ENCODE measurements around the gene STXBP6.
"Not testable (repeated sequence)": the region's sequence is repeated elsewhere in the genome, so short reads cannot be mapped to it uniquely, and the experiment has no call there.

STXBP6 gene

DNA sequence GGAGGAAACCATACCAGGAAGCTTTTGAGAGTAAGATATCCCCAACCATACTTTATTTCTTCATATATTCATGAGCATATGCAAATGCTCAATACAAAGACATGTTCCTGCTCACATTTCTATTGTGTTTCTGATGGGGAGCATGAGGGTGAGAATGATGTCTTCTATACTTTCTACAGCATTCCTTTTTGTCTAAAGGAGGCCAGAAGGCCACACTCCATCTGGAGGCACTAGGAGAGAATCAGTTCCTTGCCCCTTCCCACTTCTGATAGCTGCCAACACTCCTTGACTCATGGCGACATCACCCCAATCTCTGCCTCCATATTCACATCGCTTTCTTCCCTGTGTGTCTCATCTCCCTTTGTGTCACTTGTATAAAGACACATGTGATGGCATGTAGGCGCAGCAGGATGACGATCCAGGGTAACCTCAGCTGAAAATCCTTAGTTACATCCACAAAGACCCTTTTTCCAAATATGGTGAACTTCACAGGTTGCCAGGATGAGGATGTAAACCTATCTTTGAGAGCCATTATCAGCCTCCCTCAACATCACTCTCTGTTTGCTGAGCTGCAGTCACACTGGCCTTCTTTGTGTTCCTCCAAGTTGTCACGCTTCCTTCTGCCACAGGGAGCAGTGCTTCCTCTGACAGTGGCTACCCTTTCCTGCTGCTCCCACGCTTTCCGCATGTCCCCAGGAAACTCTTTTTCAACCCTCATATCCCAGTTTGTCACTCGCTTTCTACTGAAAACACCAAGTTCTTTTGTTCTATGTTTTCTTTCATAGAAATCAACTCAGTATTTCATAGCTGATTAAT is 96.9 kb downstream of the STXBP6 start:
- ATAC-seq, result no peak

GRCh38 chr14:24948261-24948847 is 101.6 kb downstream of the STXBP6 start:
- ATAC-seq, result no peak

- ATAC-seq, result no peak
These were observed 102.8 kb downstream of the STXBP6 start for GRCh38 chr14:24947131-24947530.

DNA sequence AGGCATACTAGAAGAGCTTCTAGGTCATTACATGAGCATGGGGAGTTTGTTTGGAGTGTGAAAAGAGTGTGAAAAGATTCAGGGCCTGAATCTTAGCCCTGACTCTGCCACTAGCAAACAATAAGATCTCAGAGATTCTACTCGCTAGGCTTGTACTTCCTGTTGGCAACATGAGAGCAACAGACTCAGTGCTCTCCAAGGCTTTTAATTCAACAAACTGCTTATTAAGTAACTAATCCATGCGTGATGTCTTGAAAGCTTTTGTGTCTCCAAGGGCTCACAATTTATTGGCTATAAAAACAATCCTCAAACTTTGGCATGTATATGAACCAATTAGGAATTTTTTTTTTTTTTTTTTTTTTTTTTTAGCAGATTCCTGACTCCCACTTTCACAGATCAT is 105.1 kb downstream of the STXBP6 start:
- ATAC-seq, result no peak

- ATAC-seq, result no peak
These were observed 106.9 kb downstream of the STXBP6 start for GRCh38 chr14:24943024-24943423.

DNA sequence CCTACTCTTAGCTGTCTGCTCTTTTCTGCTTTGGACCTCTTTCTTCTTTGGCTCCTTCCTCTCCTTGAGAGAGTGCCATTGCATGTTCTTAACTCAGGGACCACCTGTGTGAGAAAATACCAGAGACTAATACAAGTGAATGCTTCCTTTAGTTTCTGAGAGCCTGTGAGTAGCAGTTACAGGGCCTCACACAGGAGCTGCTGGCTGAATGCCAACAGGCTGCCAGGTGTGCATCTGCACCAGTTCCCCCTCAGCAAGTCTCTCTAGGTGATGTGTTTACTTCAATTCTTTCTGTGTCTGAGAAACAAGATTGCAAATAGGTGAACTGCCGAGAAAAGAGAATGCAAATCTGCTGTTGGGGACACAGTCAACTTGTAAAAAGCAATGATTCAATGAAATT is 108.2 kb downstream of the STXBP6 start:
- no peak for ATAC-seq

- no peak for ATAC-seq
These were observed 109.6 kb downstream of the STXBP6 start for GRCh38 chr14:24940213-24940783.

- no peak for ATAC-seq
These were observed 111.4 kb downstream of the STXBP6 start for GRCh38 chr14:24938593-24938992.

GRCh38 chr14:24937300-24937699 is 112.6 kb downstream of the STXBP6 start:
- no peak for ATAC-seq

GRCh38 chr14:24936773-24937172 is 113.2 kb downstream of the STXBP6 start:
- ATAC-seq, result not testable (repeated sequence)

GRCh38 chr14:24935796-24936195 is 114.2 kb downstream of the STXBP6 start:
- no peak for ATAC-seq

DNA sequence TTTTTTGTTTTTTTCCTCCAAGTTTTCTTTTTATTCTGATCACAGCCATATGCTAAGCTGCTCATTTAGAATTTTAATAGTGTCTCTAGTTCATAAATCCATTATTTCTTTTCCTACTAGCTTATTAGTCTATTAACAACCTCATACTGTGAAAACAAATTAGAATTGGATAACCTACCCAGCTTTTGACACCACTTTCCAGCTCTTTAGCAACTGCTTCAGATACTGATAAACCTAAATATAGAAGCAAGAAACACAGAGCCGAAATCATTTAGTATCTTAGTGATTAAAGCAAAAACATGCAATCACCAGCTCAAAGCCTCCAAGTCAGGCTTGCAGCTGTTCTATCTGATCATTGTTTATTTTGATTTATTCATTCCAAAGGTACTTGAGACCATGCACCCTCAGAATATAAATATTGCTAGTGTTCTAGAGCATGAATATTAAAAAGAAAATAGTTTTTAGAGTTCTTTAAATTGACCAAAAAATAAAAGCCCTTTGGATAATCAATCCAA is 121.5 kb downstream of the STXBP6 start:
- ATAC-seq, result no peak

DNA sequence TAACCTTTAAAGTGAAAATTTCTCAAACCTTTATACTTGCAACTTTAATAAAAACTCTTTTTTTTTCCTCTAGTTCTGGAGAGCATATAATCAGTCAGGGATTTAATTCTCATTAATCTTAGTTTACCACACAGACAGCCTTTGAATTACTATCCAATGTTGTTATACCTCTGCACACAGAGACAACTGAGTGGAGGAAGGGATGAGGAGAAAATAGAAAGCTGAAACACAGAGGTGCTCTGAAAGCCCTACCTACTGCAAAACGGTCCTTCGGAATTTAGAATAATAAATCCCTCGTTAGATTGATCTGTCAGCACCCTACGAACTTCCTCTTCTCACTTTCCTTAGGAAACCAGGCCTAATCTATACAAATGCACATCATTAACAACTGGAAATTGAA is 122.1 kb downstream of the STXBP6 start:
- ATAC-seq, result no peak

DNA sequence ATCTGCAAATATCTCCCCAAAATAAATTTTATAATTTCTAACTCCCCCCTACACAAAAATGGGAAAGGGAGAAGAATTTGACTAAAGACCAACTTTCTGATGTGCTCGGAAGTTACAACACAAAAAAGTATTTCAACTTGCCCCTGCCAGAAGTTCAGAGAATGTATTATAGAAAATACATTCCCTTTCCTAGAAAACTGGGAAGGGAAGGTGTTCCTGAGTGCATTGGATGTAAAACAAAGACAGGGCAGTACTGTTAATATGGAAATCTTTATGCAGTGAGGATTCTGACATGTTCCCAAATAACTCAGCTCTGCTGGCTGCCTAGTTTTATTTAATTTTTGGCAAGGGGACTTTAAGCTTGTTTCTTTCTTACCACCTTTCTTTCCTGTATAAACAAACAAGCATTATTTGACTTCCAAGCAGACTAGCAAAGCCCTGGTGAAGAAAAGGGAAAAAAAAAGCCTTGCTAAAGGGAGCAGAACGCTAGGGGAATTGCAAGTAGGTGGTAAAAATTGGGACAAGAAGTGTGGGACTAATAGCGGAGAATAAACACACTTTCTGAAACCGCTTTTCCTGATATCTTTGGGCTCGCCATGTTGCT is 124.1 kb downstream of the STXBP6 start:
- ATAC-seq, result no peak

DNA sequence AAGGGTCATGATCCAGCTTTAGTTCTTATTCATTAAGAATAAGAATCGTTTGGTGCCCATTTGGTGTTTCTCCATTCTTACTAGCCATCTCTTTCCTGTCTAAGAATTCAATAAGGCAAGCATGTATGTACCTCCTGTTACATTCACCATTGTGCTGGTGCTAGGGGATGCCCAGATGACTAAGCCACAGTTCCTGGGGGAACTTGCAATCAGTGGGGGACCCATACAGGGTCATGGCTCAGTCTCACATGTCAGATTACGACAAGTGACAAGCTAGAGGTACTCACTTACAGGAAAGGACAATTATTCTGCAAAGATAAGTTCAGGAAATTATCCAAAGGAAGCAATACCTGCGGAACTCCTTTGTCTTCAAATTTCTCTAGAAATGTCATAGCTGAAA is 125.4 kb downstream of the STXBP6 start:
- ATAC-seq, result no peak

GRCh38 chr14:24921903-24922302 is 128.0 kb downstream of the STXBP6 start:
- ATAC-seq, result no peak

- no peak for ATAC-seq
These were observed 129.5 kb downstream of the STXBP6 start for GRCh38 chr14:24920265-24921075.

DNA sequence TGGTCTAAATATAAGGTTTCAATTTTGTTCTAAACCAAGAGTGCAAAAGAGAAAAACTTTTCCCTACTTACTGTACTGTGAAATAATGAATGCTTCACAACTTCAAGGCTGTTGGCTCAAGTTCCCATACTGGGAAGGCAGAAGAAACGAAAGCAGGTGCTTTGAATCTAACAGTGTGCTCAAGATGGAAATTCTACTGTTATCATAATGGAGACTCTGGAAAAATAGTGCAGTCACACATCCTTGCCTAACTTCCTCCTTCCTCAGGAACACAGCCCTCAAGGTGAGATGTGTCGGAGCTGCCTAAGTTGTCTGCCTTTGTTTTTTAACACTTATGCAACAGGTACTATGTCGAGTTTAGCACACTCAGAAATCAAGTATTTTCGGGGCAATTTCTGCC is 131.1 kb downstream of the STXBP6 start:
- ATAC-seq, result no peak

DNA sequence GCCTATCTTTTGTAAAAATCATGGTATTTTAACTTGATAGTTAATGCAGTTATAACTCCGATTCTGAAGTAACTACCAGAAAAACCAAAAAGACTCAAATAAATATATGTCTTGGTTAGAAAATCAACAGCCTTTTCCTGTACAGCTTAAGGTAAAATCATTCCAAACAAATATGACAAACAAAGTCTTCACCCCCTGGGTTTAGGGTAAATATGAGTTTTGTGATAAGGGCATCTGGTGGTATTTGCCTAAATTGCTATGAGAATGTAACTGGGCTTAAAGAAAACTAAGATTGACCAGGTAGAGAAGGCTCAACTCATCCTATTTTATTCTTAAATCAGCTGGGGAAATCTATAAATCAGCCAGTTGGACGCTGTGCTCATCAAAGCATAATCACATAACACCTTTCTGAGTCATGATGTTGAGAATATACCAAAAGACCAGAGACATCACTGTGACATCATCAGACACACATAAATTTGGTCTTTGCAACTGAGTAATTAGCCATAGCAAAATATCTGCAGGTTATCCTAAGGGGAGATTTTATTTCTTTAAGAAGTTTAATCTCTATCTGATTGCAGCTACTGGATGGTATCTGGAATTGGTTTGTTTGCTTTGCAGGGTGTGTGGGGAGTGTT is 133.9 kb downstream of the STXBP6 start:
- ATAC-seq, result no peak

DNA sequence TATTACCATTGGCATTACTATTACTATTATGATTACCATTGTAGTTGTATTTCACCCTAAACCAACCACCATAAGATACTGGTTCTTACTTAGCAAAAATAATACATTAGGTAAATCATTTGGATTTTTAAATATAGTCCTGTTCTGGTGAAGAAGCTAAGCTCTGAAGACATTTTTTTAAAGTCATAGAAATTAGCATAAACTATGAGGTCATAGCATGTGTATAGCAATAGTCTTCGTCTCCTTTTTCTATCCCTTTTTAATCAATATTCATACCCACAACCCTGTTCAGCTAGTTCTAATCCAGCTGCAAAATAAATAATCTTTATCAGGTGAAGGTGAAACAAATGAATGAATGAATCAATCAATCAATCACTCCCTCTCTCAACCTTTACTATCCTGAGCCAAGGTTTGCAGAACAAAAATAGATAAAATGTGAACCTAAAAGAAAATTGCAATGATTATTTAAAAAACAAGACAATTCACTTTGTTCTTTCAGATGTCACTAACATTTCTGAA is 134.5 kb downstream of the STXBP6 start:
- ATAC-seq, result no peak

- ATAC-seq, result no peak
These were observed 136.2 kb downstream of the STXBP6 start for GRCh38 chr14:24913746-24914145.

- ATAC-seq, result no peak
These were observed 136.9 kb downstream of the STXBP6 start for GRCh38 chr14:24913021-24913420.
